Endodermal cell (in vitro differentiated cells): ENCODE data around the gene MRPL36. TPM values are rescaled to one million over a fixed set of nuclear protein-coding genes. Genes with fewer than 3 reads are reported as not detected.

Source experiments
- DNase-seq: peaks from one replicate; pipeline ENCODE4 v3.0.0-alpha.2; 2017
- H3K27ac ChIP-seq: 2 replicates; pipeline ENCODE4 v1.5.1; 2013; ENCODE audit warnings: mild to moderate bottlenecking, low read depth, low read length, moderate library complexity
- H3K27me3 ChIP-seq: 2 replicates; pipeline ENCODE4 v1.6.1; 2013; ENCODE audit warnings: mild to moderate bottlenecking, low read length, moderate library complexity; ENCODE audit not compliant: insufficient read depth, control insufficient read depth, poor library complexity, severe bottlenecking
- H3K36me3 ChIP-seq: 2 replicates; pipeline ENCODE4 v1.7.0; 2013; ENCODE audit warnings: mild to moderate bottlenecking, low read length, moderate library complexity; ENCODE audit not compliant: control insufficient read depth, insufficient read depth
- H3K4me1 ChIP-seq: one replicate; pipeline ENCODE4 v1.7.0; 2013; ENCODE audit warnings: low read length; ENCODE audit not compliant: control insufficient read depth, insufficient read depth
- H3K4me3 ChIP-seq: 2 replicates; pipeline ENCODE4 v1.5.1; 2013; ENCODE audit warnings: mild to moderate bottlenecking, low read length, moderate library complexity
- H3K9ac ChIP-seq: 2 replicates; pipeline ENCODE4 v1.6.1; 2013; ENCODE audit warnings: mild to moderate bottlenecking, low read length, moderate library complexity; ENCODE audit not compliant: poor library complexity, severe bottlenecking; ENCODE audit errors: extremely low read depth
- H3K9me3 ChIP-seq: 2 replicates; pipeline ENCODE4 v1.6.1; 2013; ENCODE audit warnings: mild to moderate bottlenecking, low read length, moderate library complexity; ENCODE audit not compliant: control insufficient read depth
- H3K27ac Mint-ChIP-seq: 2 replicates; pipeline ENCODE4 v1.8.0; 2020; ENCODE audit warnings: mixed read lengths
- H3K27me3 Mint-ChIP-seq: 2 replicates; pipeline ENCODE4 v1.8.0; 2021; ENCODE audit warnings: mild to moderate bottlenecking, mixed read lengths; ENCODE audit not compliant: insufficient read depth
- H3K36me3 Mint-ChIP-seq: 2 replicates; pipeline ENCODE4 v1.8.0; 2020; ENCODE audit warnings: low read depth, mixed read lengths
- H3K4me1 Mint-ChIP-seq: 2 replicates; pipeline ENCODE4 v1.8.0; 2020; ENCODE audit warnings: mixed read lengths
- H3K4me3 Mint-ChIP-seq: 2 replicates; pipeline ENCODE4 v1.8.0; 2020; ENCODE audit warnings: mild to moderate bottlenecking, moderate library complexity, mixed read lengths
- H3K9me3 Mint-ChIP-seq: 2 replicates; pipeline ENCODE4 v1.8.0; 2020; ENCODE audit warnings: mild to moderate bottlenecking, mixed read lengths
- WGBS, 2 experiments: methylation state at CpG; one replicate each; pipeline versions ENCODE4 v1.1.5 to v1.1.7; 2013; ENCODE audit warnings: missing lambda C conversion rate in 2 of 2, mixed read lengths in 1 of 2; ENCODE audit not compliant: insufficient coverage in 1 of 2, insufficient read length in 1 of 2; 5-methylcytosine and 5-hydroxymethylcytosine counted together
- total RNA-seq, 2 donors: library from RNA; stranded (reverse); fragmentation: NEBNext Ultra II Directional in 1 of 2; extraction: Animal tissue kit (Norgen Biotek cat#: 25700) in 1 of 2; gene quantifications; 2 replicates in 1 of 2; 3 replicates in 1 of 2; pipeline ENCODE4 v1.2.1, GENCODE V29; 2021
- TF ChIP-seq, protein P1 (sequence below): fragments of 200-600 bp; sonication (generic); conservative IDR thresholded peaks from 2 replicates; pipeline ENCODE4 v1.5.0; 2021; ENCODE audit warnings: antibody characterized with exemption, mild to moderate bottlenecking

Gene MRPL36
- total RNA-seq, 2 donors from 2014 or later = 44.0 to 49.7 TPM

DNA sequence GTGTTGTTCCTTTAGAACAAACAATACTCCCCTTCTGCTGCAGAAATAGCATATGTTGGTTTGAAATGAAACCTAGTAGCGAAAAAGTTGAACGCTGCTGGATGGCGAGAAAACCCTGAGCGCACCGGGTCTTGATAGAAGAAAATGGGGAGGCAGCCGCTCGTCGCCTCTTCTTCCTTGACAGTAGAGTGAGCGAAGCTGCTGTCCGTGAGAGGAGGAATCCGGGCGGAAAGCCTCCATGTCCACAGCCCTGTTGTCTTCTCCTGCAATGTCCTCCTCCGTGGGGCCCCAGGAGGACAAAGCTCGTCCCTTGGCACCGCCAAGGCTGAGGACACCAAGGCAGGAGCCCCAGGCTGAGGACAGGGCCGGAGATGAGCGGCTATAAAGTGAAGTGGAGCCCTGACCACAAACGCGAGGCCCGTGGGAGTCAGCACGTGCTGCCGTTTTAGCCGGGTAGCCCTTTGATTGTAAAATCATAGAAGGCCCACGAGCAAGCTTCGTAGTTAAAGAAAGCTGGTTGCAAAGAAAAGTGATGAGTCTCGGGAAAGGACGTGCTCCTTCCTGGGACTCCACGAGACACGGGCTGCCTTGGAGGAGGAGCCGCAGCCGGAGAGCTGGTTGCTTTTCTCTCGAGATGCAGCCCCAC, 35.6 kb downstream of the MRPL36 start:
- Histone ChIP-seq H3K36me3 (no peaks in the 10 kb centered on the region), H3K9me3 (no peaks in the 10 kb centered on the region), H3K4me1 (no peaks in the 10 kb centered on the region), H3K27ac (no peak overlapping the region), H3K27me3 (no peaks in the 10 kb centered on the region), H3K9ac (no peak overlapping the region), H3K4me3 (no peak overlapping the region)
- no peak overlapping the region for H3K4me3 Mint-ChIP-seq
- TF ChIP-seq, protein P1, sequence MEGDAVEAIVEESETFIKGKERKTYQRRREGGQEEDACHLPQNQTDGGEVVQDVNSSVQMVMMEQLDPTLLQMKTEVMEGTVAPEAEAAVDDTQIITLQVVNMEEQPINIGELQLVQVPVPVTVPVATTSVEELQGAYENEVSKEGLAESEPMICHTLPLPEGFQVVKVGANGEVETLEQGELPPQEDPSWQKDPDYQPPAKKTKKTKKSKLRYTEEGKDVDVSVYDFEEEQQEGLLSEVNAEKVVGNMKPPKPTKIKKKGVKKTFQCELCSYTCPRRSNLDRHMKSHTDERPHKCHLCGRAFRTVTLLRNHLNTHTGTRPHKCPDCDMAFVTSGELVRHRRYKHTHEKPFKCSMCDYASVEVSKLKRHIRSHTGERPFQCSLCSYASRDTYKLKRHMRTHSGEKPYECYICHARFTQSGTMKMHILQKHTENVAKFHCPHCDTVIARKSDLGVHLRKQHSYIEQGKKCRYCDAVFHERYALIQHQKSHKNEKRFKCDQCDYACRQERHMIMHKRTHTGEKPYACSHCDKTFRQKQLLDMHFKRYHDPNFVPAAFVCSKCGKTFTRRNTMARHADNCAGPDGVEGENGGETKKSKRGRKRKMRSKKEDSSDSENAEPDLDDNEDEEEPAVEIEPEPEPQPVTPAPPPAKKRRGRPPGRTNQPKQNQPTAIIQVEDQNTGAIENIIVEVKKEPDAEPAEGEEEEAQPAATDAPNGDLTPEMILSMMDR = no peak
- H3K27ac Mint-ChIP-seq = no peak overlapping the region
- H3K4me1 Mint-ChIP-seq = no peaks in the 10 kb centered on the region
- no peaks in the 10 kb centered on the region for H3K36me3 Mint-ChIP-seq
- 92% methylated on average over 28 to 32 of the region's 32 CpGs for WGBS, 2 experiments
- H3K9me3 Mint-ChIP-seq = no peaks in the 10 kb centered on the region
- peak; percentile 38 for DNase-seq
- H3K27me3 Mint-ChIP-seq = no peaks in the 10 kb centered on the region

DNA sequence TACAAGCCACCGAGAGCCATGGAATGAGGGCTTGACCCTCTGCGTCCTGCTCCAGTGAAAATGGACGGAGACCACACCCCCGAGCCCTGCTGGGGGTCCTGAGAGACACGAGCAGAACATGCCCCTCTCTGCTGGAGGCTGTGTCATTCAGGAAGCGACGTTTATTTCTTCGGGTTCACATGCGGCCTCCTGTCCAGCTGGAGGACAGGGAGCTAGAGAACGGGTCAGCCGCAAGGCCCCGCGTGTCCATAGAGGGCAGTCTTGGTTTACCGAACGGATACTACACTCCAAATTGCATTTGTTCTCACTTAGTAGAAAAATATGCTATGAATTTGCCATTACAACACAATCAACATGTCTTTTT, 36.1 kb downstream of the MRPL36 start:
- 50 to 61% methylated on average over 3 to 15 of the region's 15 CpGs for WGBS, 2 experiments
- DNase-seq = peak; percentile 82
- H3K27ac Mint-ChIP-seq = no peak overlapping the region
- TF ChIP-seq, protein P1 = peak; percentile 84
- Histone ChIP-seq H3K4me1 (no peaks in the 10 kb centered on the region), H3K27ac (no peak overlapping the region), H3K27me3 (no peaks in the 10 kb centered on the region), H3K9me3 (no peaks in the 10 kb centered on the region), H3K9ac (no peak overlapping the region), H3K36me3 (no peaks in the 10 kb centered on the region), H3K4me3 (no peak overlapping the region)
- no peak overlapping the region for H3K4me3 Mint-ChIP-seq
- H3K4me1 Mint-ChIP-seq = no peaks in the 10 kb centered on the region
- no peaks in the 10 kb centered on the region for H3K36me3 Mint-ChIP-seq
- H3K27me3 Mint-ChIP-seq = no peaks in the 10 kb centered on the region
- peaks cover 5% of the 10 kb centered on the region for H3K9me3 Mint-ChIP-seq

DNA sequence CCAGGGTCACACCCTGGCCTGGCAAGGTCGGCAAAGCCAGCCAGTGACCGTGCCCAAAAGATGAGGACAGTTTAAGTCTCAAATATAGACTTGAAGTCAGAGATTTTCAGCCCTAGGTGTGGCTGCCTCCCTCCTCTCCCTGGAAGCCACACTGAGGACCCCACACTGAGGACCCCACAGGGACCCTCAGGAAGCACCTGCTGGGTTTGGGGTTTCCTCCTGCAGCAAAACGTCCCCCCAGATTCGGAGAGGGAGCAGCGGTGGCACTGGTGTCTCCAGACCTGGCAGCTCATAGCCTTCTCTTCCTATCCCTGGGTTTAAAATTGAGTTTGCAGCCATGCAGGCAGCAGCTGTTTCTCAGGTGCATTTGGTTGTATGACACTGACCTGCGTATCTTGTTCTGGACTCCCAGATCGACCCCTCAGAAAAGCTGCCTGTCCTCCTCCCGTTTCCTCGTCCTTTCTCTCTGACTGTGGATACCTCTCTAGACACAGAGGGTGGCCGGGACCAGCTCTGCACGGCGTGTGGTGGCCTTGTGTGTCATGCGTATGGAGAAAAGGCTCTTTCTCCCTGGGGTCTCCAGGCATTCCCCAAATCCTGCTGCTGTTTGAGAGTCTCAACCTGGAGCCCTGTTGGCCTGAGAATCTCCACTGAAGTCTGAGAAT, 36.6 kb downstream of the MRPL36 start:
- no peak overlapping the region for H3K27ac Mint-ChIP-seq
- Histone ChIP-seq H3K27ac (no peak overlapping the region), H3K4me1 (no peaks in the 10 kb centered on the region), H3K36me3 (no peaks in the 10 kb centered on the region), H3K27me3 (no peaks in the 10 kb centered on the region), H3K4me3 (no peak overlapping the region), H3K9me3 (no peaks in the 10 kb centered on the region), H3K9ac (no peak overlapping the region)
- no peaks in the 10 kb centered on the region for H3K27me3 Mint-ChIP-seq
- H3K4me3 Mint-ChIP-seq = no peak overlapping the region
- TF ChIP-seq, protein P1 = no peak
- DNase-seq = peak; percentile 39
- H3K4me1 Mint-ChIP-seq = no peaks in the 10 kb centered on the region
- 89 to 90% methylated on average over 13 of the region's 13 CpGs for WGBS, 2 experiments
- peaks cover 10% of the 10 kb centered on the region for H3K9me3 Mint-ChIP-seq
- H3K36me3 Mint-ChIP-seq = no peaks in the 10 kb centered on the region
